ENCODE data around the gene VCAN.

Gene VCAN

GRCh38 chr5:83549076-83549475, 77.5 kb downstream of the VCAN start:
- TF ChIP-seq CTCF (IDR thresholded peaks at IDR 0.05; ENCODE audit: insufficient read depth, low read depth, low read length, missing control alignments) = no peak
- no peak for DNase-seq (ENCODE audit: low read depth)
- H3K4me3 ChIP-seq (ENCODE audit: low read length) = no peak overlapping the region

- no peak for TF ChIP-seq CTCF (IDR thresholded peaks at IDR 0.05; ENCODE audit: insufficient read depth, low read depth, low read length, missing control alignments)
- no peak overlapping the region for H3K4me3 ChIP-seq (ENCODE audit: low read length)
- DNase-seq (ENCODE audit: low read depth) = no peak
Observed at GRCh38 chr5:83549674-83550073, 78.1 kb downstream of the VCAN start.

GRCh38 chr5:83551821-83552220, 80.3 kb downstream of the VCAN start:
- no peak for TF ChIP-seq CTCF (IDR thresholded peaks at IDR 0.05; ENCODE audit: insufficient read depth, low read depth, low read length, missing control alignments)
- DNase-seq (ENCODE audit: low read depth) = no peak
- H3K4me3 ChIP-seq (ENCODE audit: low read length) = no peak overlapping the region

- peak; percentile 37 for DNase-seq (ENCODE audit: low read depth)
- no peak for TF ChIP-seq CTCF (IDR thresholded peaks at IDR 0.05; ENCODE audit: insufficient read depth, low read depth, low read length, missing control alignments)
- no peak overlapping the region for H3K4me3 ChIP-seq (ENCODE audit: low read length)
Observed at GRCh38 chr5:83552275-83552674, 80.7 kb downstream of the VCAN start.

GRCh38 chr5:83553000-83553486, 81.5 kb downstream of the VCAN start:
- H3K4me3 ChIP-seq (ENCODE audit: low read length) = no peak overlapping the region
- DNase-seq (ENCODE audit: low read depth) = no peak
- TF ChIP-seq CTCF (IDR thresholded peaks at IDR 0.05; ENCODE audit: insufficient read depth, low read depth, low read length, missing control alignments) = no peak

GRCh38 chr5:83554133-83554532, 82.6 kb downstream of the VCAN start:
- DNase-seq (ENCODE audit: low read depth) = no peak
- no peak overlapping the region for H3K4me3 ChIP-seq (ENCODE audit: low read length)
- TF ChIP-seq CTCF (IDR thresholded peaks at IDR 0.05; ENCODE audit: insufficient read depth, low read depth, low read length, missing control alignments) = no peak

- no peak for DNase-seq (ENCODE audit: low read depth)
- no peak for TF ChIP-seq CTCF (IDR thresholded peaks at IDR 0.05; ENCODE audit: insufficient read depth, low read depth, low read length, missing control alignments)
- H3K4me3 ChIP-seq (ENCODE audit: low read length) = no peak overlapping the region
Observed at GRCh38 chr5:83554686-83555085, 83.1 kb downstream of the VCAN start.

All from epithelial cell of esophagus (primary cell).